Activated T-cell treated with anti-CD3 and anti-CD28 coated beads for 1 hour (primary cell): ENCODE data around the gene ACOT2.
A peak's percentile ranks its signal among the peaks of the same experiment; 100 is the strongest.
"Not testable (repeated sequence)": the region's sequence is repeated elsewhere in the genome, so short reads cannot be mapped to it uniquely, and the experiment has no call there.

Experiments used
- DNase-seq: peaks from one replicate; pipeline ENCODE4 v3.0.0-alpha.2; 2020; ENCODE audit warnings: low read depth

The ACOT2 gene

GRCh38 chr14:73567951-73568885 is 795 bp upstream of the ACOT2 start:
- DNase-seq: no peak

GRCh38 chr14:73568886-73569184 is 178 bp upstream of the ACOT2 start:
- not testable (repeated sequence) for DNase-seq

- peak; percentile 49 for DNase-seq
These were observed 1.9 kb downstream of the ACOT2 start for GRCh38 chr14:73570913-73571312.

- DNase-seq: not testable (repeated sequence)
These were observed 4.0 kb downstream of the ACOT2 start for GRCh38 chr14:73573034-73573433.

- DNase-seq: not testable (repeated sequence)
These were observed 4.7 kb downstream of the ACOT2 start for GRCh38 chr14:73573740-73574139.

- DNase-seq: not testable (repeated sequence)
These were observed 5.2 kb downstream of the ACOT2 start for GRCh38 chr14:73574251-73574650.

GRCh38 chr14:73576391-73576790 is 7.4 kb downstream of the ACOT2 start:
- no peak for DNase-seq

GRCh38 chr14:73577214-73577613 is 8.2 kb downstream of the ACOT2 start:
- not testable (repeated sequence) for DNase-seq

GRCh38 chr14:73582102-73582979 is 13.3 kb downstream of the ACOT2 start:
- not testable (repeated sequence) for DNase-seq

GRCh38 chr14:73588695-73589094 is 19.7 kb downstream of the ACOT2 start:
- DNase-seq: no peak

- DNase-seq: no peak
These were observed 20.1 kb downstream of the ACOT2 start for GRCh38 chr14:73589116-73589515.

- not testable (repeated sequence) for DNase-seq
These were observed 21.6 kb downstream of the ACOT2 start for GRCh38 chr14:73590673-73591004.

GRCh38 chr14:73591690-73592449 is 22.9 kb downstream of the ACOT2 start, which contains the start of gene ACOT4:
Gene ACOT4, plus strand, starts transcription at chr14:73591873. Its CDS starts 87 bp downstream, at chr14:73591960.
- peak; percentile 46 for DNase-seq

- DNase-seq: no peak
These were observed 25.5 kb downstream of the ACOT2 start for GRCh38 chr14:73594491-73594890.

GRCh38 chr14:73599499-73599898 is 30.5 kb downstream of the ACOT2 start:
- no peak for DNase-seq

- DNase-seq: no peak
These were observed 34.0 kb downstream of the ACOT2 start for GRCh38 chr14:73602994-73603393.

GRCh38 chr14:73606271-73606670 is 37.3 kb downstream of the ACOT2 start:
- no peak for DNase-seq

GRCh38 chr14:73607241-73607640 is 38.2 kb downstream of the ACOT2 start:
- DNase-seq: no peak

GRCh38 chr14:73610687-73611086 is 41.7 kb downstream of the ACOT2 start:
- DNase-seq: no peak

- peak; percentile 44 for DNase-seq
These were observed 43.5 kb downstream of the ACOT2 start, which contains the start of gene ACOT6 for GRCh38 chr14:73612339-73613045. Gene ACOT6, plus strand, starts transcription at chr14:73612517. Its CDS starts 55 bp downstream, at chr14:73612572.

GRCh38 chr14:73613046-73613383 is 44.0 kb downstream of the ACOT2 start:
- DNase-seq: no peak
